ENCODE data around the gene SYK.

GRCh38 chr9:90895786-90896185 is 94.2 kb downstream of the SYK start:
- TF ChIP-seq CTCF (IDR thresholded peaks at IDR 0.05): no peak
- TF ChIP-seq ZFX (IDR thresholded peaks at IDR 0.05; ENCODE audit: borderline replicate concordance): no peak
